GM19035 (cell line): ENCODE results near the gene FSCN2.

Source experiments
- ATAC-seq: cut with Tn5 transposase; IDR thresholded peaks from one replicate; pipeline ENCODE4 v1.9.1; 2021; ENCODE audit not compliant: unreplicated experiment

Gene FSCN2

GRCh38 chr17:81538651-81539570 is 10.7 kb downstream of the FSCN2 start:
- no peak for ATAC-seq

GRCh38 chr17:81539571-81539900 is 11.4 kb downstream of the FSCN2 start:
- no peak for ATAC-seq

- no peak for ATAC-seq
Measured at GRCh38 chr17:81539961-81540675, 11.9 kb downstream of the FSCN2 start.

GRCh38 chr17:81540676-81541027 is 12.5 kb downstream of the FSCN2 start:
- ATAC-seq: no peak

- ATAC-seq: no peak
Measured at GRCh38 chr17:81541123-81541522, 12.9 kb downstream of the FSCN2 start.

GRCh38 chr17:81542431-81543338 is 14.5 kb downstream of the FSCN2 start:
- ATAC-seq: no peak

- no peak for ATAC-seq
Measured at GRCh38 chr17:81543339-81543675, 15.1 kb downstream of the FSCN2 start.

- ATAC-seq: no peak
Measured at GRCh38 chr17:81543756-81544155, 15.6 kb downstream of the FSCN2 start.

GRCh38 chr17:81544281-81544974 is 16.3 kb downstream of the FSCN2 start:
- no peak for ATAC-seq

- ATAC-seq: no peak
Measured at GRCh38 chr17:81545160-81545949, 17.2 kb downstream of the FSCN2 start.

GRCh38 chr17:81546906-81547613 is 18.9 kb downstream of the FSCN2 start:
- no peak for ATAC-seq

GRCh38 chr17:81547614-81547982 is 19.4 kb downstream of the FSCN2 start:
- no peak for ATAC-seq

GRCh38 chr17:81549031-81549557 is 20.9 kb downstream of the FSCN2 start:
- ATAC-seq: no peak

- no peak for ATAC-seq
Measured at GRCh38 chr17:81549826-81550225, 21.6 kb downstream of the FSCN2 start.

- no peak for ATAC-seq
Measured at GRCh38 chr17:81550285-81550684, 22.1 kb downstream of the FSCN2 start.

GRCh38 chr17:81550830-81551457 is 22.8 kb downstream of the FSCN2 start:
- no peak for ATAC-seq

- no peak for ATAC-seq
Measured at GRCh38 chr17:81551458-81552243, 23.5 kb downstream of the FSCN2 start.
